SH-SY5Y (cell line): ENCODE results near the gene OXLD1.

Experiments
- GATA2 ChIP-seq: IDR thresholded peaks from 2 replicates; pipeline ENCODE4 v1.6.1; 2011; ENCODE audit warnings: mild to moderate bottlenecking, low read depth, low read length
- GATA3 ChIP-seq: IDR thresholded peaks from 2 replicates; pipeline ENCODE4 v1.6.1; 2011; ENCODE audit warnings: low read depth, mild to moderate bottlenecking, low read length, moderate library complexity

Gene OXLD1

DNA sequence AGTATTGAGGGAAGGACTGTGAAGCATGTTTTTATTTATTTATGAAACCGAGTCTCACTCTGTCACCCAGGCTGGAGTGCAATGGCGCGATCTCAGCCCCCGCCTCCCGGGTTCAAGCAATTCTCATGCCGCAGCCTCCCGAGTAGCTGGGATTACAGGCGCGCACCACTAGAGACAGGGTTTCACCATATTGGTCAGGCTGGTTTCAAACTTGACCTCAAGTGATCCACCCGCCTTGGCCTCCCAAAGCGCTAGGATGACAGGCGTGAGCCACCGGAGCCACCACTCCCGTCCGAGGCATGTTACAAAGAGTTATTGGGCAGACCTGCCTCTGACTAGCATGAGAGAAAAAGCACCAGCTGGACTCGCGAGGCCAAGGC, 39.8 kb upstream of the OXLD1 start:
- TF ChIP-seq GATA2: no peak
- no peak for TF ChIP-seq GATA3

- no peak for TF ChIP-seq GATA3
- no peak for TF ChIP-seq GATA2
These were observed 39.3 kb upstream of the OXLD1 start for GRCh38 chr17:81705518-81706231.

- no peak for TF ChIP-seq GATA2
- TF ChIP-seq GATA3: no peak
These were observed 37.6 kb upstream of the OXLD1 start for GRCh38 chr17:81703747-81704654.

DNA sequence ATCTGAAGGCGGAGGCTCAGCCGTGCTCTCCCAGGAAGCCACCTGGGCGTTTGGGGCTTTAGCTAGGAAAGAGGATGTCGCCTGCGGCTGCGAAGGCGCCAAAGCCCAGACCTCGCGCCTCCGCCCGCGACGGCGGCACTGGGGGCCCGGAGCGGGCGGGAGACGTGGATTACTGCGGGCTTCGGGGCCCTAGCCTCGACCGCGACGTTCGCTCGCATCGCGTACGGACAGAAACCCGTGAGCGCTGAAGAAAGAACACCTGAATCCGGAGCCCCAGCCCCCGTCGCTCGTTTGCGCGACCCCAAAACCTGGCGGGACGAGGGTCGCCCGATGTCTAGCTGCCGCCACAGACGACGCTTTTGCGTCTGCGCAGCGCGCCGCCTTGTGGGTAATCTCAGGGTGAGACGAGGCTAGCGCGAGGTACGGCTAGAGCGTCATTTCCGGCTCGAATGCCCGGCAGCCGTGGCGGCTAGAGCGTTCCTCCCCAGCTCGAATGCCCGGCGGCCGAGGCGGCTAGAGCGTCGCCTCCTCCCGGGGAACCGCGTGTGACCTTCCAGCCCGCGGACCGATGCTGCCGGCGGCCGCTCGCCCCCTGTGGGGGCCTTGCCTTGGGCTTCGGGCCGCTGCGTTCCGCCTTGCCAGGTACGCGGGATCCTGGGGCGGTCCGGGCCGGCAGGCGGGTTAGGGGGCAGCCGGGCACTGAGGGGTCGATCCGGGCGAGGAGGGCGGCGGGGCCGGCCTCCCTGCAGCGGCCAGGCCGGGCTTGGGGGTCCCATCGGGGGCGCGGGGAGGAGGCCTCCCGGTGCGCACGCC, 36.7 kb upstream of the OXLD1 start, which contains the start of gene MRPL12:
TSS of gene MRPL12 (plus strand) at position 434 of the 813 bp plus-strand sequence. CDS start at position 569, 135 bp downstream.
- TF ChIP-seq GATA2 (no peak), GATA3 (no peak)

DNA sequence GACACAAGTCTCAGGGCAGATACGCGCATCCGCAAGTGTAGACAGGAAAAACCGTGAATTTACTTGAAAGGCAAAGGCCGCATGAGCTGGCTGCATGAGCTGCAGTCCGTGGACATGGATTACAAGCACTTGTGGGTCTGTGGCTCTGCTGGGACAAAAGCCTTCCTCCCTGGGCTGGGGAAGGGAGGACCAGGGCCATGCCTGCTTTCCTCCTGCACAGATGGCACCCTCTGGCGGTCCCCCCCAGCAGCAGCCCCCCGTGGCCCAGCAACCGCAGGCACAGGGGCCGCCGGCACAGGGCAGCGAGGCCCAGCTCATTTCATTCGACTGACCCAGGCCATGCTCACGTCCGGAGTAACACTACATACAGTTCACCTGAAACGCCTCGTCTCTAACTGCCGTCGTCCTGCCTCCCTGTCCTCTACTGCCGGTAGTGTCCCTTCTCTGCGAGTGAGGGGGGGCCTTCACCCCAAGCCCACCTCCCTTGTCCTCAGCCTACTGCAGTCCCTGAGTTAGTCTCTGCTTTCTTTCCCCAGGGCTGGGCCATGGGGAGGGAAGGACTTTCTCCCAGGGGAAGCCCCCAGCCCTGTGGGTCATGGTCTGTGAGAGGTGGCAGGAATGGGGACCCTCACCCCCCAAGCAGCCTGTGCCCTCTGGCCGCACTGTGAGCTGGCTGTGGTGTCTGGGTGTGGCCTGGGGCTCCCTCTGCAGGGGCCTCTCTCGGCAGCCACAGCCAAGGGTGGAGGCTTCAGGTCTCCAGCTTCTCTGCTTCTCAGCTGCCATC, 35.1 kb upstream of the OXLD1 start:
- TF ChIP-seq GATA2 (no peak), GATA3 (no peak)

DNA sequence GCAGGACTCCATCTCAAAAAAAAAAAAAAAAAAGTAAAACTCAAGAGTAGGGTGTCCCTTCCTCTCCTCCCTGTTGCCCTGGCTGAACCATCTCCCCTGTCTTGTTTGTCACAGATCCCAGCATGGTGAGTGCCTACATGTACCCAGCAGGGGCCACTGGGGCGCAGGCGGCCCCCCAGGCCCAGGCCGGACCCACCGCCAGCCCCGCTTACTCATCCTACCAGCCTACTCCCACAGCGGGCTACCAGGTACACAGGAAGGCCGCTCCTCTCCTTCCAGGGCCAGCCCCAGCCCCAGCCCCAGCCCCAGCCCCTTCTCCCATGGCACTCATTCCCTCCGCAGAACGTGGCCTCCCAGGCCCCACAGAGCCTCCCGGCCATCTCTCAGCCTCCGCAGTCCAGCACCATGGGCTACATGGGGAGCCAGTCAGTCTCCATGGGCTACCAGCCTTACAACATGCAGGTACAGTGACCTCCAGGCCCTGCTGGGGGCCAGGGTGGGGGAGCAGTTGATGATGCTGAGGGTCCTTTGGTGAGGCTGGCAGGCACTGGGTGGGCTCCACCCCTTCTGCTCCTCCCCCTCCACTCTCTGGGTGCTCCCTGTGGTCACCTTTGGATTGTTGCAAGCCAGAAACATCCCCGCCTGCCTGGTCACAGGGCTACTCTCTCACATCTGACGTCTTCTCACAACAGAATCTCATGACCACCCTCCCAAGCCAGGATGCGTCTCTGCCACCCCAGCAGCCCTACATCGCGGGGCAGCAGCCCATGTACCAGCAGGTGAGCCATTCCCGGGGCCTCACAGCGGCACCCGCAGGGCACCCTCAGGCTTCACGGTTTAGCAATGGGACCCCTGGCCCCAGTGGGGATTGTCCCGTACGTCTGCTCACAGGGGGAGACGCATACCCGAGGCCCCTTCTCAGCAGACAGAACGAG, 34.2 kb upstream of the OXLD1 start:
- TF ChIP-seq GATA3: no peak
- TF ChIP-seq GATA2: no peak

DNA sequence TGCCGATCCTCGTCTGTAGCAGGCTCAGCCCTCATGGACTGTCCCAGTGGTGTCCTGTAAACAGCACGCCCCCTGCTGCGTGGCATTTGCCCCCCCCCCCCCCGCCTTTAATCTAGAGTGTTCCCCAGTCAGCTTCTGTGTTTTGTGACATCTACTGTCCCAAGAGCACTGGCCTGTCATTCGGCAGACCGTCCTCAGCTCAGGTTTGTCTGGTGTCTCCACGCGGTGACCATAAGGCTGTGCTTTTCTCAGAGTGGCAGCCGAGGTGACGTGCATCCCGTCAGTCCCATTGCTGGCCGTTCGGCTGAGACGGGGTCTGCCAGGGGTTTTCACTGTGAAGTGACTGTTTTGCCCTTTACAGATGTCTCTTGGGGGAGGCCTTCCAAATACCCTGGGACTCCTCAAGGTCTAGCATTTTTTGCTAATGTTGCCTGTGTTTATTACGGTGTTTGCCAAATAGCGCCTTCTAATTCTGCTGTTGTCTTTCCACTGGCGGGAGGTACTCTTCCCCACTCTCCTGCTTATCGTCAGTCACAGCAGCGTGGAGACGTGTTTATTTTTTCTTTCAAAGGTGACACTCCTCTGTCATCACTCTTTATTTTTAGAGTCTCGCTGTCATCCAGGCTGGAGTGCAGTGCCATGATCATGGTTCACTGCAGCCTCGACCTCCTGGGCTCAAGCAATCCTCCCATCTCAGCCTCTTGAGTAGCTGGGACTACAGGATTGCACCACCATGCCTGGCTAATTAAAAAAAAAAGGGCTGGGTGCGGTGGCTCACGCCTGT, 31.0 kb upstream of the OXLD1 start:
- TF ChIP-seq GATA3: no peak
- no peak for TF ChIP-seq GATA2

DNA sequence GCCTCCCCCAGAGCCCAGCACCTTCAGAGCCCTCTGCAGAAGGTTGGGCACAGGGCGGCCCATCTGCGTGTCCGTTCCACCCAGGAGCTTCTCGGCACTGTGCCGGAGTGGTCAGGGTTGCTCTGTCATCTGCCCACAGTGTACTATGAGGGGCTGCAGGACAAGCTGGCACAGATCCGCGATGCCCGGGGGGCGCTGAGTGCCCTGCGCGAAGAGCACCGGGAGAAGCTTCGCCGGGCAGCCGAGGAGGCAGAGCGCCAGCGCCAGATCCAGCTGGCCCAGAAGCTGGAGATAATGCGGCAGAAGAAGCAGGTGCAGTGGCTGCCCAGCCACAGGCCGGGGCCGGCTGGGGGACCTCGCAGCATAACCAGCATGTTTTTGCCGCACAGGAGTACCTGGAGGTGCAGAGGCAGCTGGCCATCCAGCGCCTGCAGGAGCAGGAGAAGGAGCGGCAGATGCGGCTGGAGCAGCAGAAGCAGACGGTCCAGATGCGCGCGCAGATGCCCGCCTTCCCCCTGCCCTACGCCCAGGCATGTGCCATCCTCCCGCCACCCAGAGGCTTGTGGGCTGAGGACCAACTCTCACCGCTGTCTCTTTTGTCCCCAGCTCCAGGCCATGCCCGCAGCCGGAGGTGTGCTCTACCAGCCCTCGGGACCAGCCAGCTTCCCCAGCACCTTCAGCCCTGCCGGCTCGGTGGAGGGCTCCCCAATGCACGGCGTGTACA, 30.0 kb upstream of the OXLD1 start:
- TF ChIP-seq GATA3 (no peak), GATA2 (no peak)

DNA sequence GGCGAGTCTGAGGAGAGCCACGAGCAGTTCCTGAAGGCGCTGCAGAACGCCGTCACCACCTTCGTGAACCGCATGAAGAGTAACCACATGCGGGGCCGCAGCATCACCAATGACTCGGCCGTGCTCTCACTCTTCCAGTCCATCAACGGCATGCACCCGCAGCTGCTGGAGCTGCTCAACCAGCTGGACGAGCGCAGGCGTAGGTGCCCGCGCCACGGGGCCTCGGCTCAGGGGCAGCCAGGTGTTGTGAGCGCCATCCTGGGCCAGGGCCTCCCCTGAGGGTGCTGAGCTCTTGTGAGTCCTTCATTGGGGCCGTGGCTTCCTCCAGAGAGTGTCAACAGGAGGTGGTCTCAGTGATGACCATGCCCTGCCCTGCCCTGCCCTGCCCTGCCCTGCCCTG, 29.4 kb upstream of the OXLD1 start:
- TF ChIP-seq GATA2 (no peak), GATA3 (no peak)

GRCh38 chr17:81695211-81695610, 28.8 kb upstream of the OXLD1 start:
- TF ChIP-seq GATA3 (no peak), GATA2 (no peak)

- TF ChIP-seq GATA2 (no peak), GATA3 (no peak)
These were observed 28.4 kb upstream of the OXLD1 start for GRCh38 chr17:81694810-81695209.
